ENCODE measurements around the gene DALRD3.

- no peak for TF ChIP-seq CTCF (conservative IDR thresholded peaks at IDR 0.05)
- TF ChIP-seq ZFX (IDR thresholded peaks at IDR 0.05), result no peak
Observed at GRCh38 chr3:48982686-48983085, 35.7 kb downstream of the DALRD3 start.
